Prostate gland (tissue), 2 donors: ENCODE results near the gene PDE10A. TPM values are rescaled to one million over a fixed set of nuclear protein-coding genes. Genes with fewer than 3 reads are reported as not detected.
A peak's percentile ranks its signal among the peaks of the same experiment; 100 is the strongest.

ENCODE experiments used
- DNase-seq: peaks from one replicate; pipeline ENCODE4 v3.0.0-alpha.2; 2019; ENCODE audit warnings: low spot score
- H3K27ac ChIP-seq, 2 donors: fragments of 200-600 bp; sonication (generic); 2 replicates each; pipeline ENCODE4 v1.5.1; 2017 to 2019
- H3K27me3 ChIP-seq: fragments of 200-600 bp; sonication (generic); replicated peaks from 2 replicates; pipeline ENCODE4 v1.5.1; 2019; ENCODE audit not compliant: insufficient read depth
- H3K36me3 ChIP-seq, 2 donors: fragments of 200-600 bp; sonication (generic); 1 replicate in 1 of 2; 2 replicates in 1 of 2; pipeline versions ENCODE4 v1.5.1 to v1.8.1; 2017 to 2019
- H3K4me1 ChIP-seq: fragments of 200-600 bp; sonication (generic); replicated peaks from 2 replicates; pipeline ENCODE4 v1.5.1; 2019
- H3K4me3 ChIP-seq, 2 donors: fragments of 200-600 bp; sonication (generic); 2 replicates each; pipeline ENCODE4 v1.5.1; 2017 to 2019
- H3K9me3 ChIP-seq: fragments of 200-600 bp; sonication (generic); 2 replicates; pipeline ENCODE4 v1.5.1; 2017
- CTCF ChIP-seq, 4 experiments: fragments of 200-600 bp in 2 of 4; fragments of 450-650 bp in 2 of 4; sonication (generic) in 2 of 4; IDR thresholded peaks; 1 replicate in 3 of 4; 2 replicates in 1 of 4; pipeline ENCODE4 v1.5.1; 2016 to 2019; ENCODE audit warnings: antibody characterized with exemption in 4 of 4, mild to moderate bottlenecking in 2 of 4, moderate library complexity in 2 of 4
- POLR2A ChIP-seq: fragments of 450-650 bp; IDR thresholded peaks from one replicate; pipeline ENCODE4 v1.6.1; 2016; ENCODE audit warnings: antibody characterized with exemption, mild to moderate bottlenecking
- POLR2AphosphoS5 ChIP-seq: sonication (generic); formaldehyde crosslinking; IDR thresholded peaks from one replicate; pipeline ENCODE4 v1.6.1; 2017; ENCODE audit warnings: antibody characterized with exemption
- WGBS: methylation state at CpG from one replicate; pipeline ENCODE4 v1.1.5; 2018; 5-methylcytosine and 5-hydroxymethylcytosine counted together
- intact Hi-C: fragments of 100-400 bp; cut with DNase I; formaldehyde crosslinking; loops from one replicate; pipeline ENCODE4 v1.14.2; 2022
- total RNA-seq, 2 donors: library from RNA; depleted of rRNA; stranded (reverse); fragments of >200 nt; gene quantifications; one replicate each; pipeline ENCODE4 v1.1.0, GENCODE V29; 2016

The PDE10A gene
- total RNA-seq, 2 donors from 2014 or later: 9.6 to 13.5 TPM

GRCh38 chr6:165439928-165440554 lies 223.0 kb downstream of the PDE10A start:
- H3K9me3 ChIP-seq: no peaks in the 10 kb centered on the region
- no peaks in the 10 kb centered on the region for H3K36me3 ChIP-seq
- no peak for DNase-seq
- intact Hi-C loops: no loop called here
- no peak overlapping the region for H3K27ac ChIP-seq
- no peak for TF ChIP-seq POLR2A
- TF ChIP-seq CTCF (IDR thresholded peaks at IDR 0.05): peak; percentile 11 to 70 (median 65)
- TF ChIP-seq POLR2AphosphoS5: peak; percentile 20
- H3K4me3 ChIP-seq: no peak overlapping the region
- H3K4me1 ChIP-seq: no peaks in the 10 kb centered on the region
- no peaks in the 10 kb centered on the region for H3K27me3 ChIP-seq
- 42% methylated on average over 4 of the region's 4 CpGs for WGBS

GRCh38 chr6:165426892-165427291 lies 236.1 kb downstream of the PDE10A start:
- DNase-seq: no peak
- WGBS: 80% methylated on average over 2 of the region's 2 CpGs
- TF ChIP-seq POLR2A: no peak
- TF ChIP-seq CTCF (IDR thresholded peaks at IDR 0.05): no peak
- no peak for TF ChIP-seq POLR2AphosphoS5
- intact Hi-C loops: no loop called here
- no peaks in the 10 kb centered on the region for H3K36me3 ChIP-seq
- H3K27ac ChIP-seq: no peak overlapping the region
- no peaks in the 10 kb centered on the region for H3K27me3 ChIP-seq
- H3K4me3 ChIP-seq: no peak overlapping the region
- H3K9me3 ChIP-seq: no peaks in the 10 kb centered on the region
- H3K4me1 ChIP-seq: no peaks in the 10 kb centered on the region

GRCh38 chr6:165422192-165422591 lies 240.8 kb downstream of the PDE10A start:
- H3K27ac ChIP-seq: no peak overlapping the region
- H3K4me1 ChIP-seq: no peaks in the 10 kb centered on the region
- no peak for DNase-seq
- H3K36me3 ChIP-seq: no peaks in the 10 kb centered on the region
- 97% methylated on average over 11 of the region's 11 CpGs for WGBS
- no peak for TF ChIP-seq POLR2AphosphoS5
- no peak for TF ChIP-seq POLR2A
- no peak for TF ChIP-seq CTCF (IDR thresholded peaks at IDR 0.05)
- H3K9me3 ChIP-seq: no peaks in the 10 kb centered on the region
- H3K4me3 ChIP-seq: no peak overlapping the region
- no peaks in the 10 kb centered on the region for H3K27me3 ChIP-seq
- intact Hi-C loops: no loop called here

GRCh38 chr6:165417278-165417865 lies 245.7 kb downstream of the PDE10A start:
- Histone ChIP-seq H3K27me3 (no peaks in the 10 kb centered on the region), H3K4me1 (no peaks in the 10 kb centered on the region), H3K36me3 (no peaks in the 10 kb centered on the region), H3K27ac (no peak overlapping the region), H3K9me3 (no peaks in the 10 kb centered on the region), H3K4me3 (no peak overlapping the region)
- DNase-seq: no peak
- WGBS: 57% methylated on average over 6 of the region's 6 CpGs
- intact Hi-C loops: no loop called here
- TF ChIP-seq POLR2AphosphoS5: no peak
- TF ChIP-seq POLR2A: no peak

GRCh38 chr6:165404697-165405096 lies 258.3 kb downstream of the PDE10A start:
- H3K9me3 ChIP-seq: no peaks in the 10 kb centered on the region
- H3K36me3 ChIP-seq: no peaks in the 10 kb centered on the region
- no peaks in the 10 kb centered on the region for H3K27me3 ChIP-seq
- 45% methylated on average over 2 of the region's 2 CpGs for WGBS
- DNase-seq: no peak
- H3K4me1 ChIP-seq: no peaks in the 10 kb centered on the region
- H3K4me3 ChIP-seq: no peak overlapping the region
- intact Hi-C loops: no loop called here
- TF ChIP-seq POLR2A (no peak), POLR2AphosphoS5 (no peak), CTCF (IDR thresholded peaks at IDR 0.05) (no peak)
- H3K27ac ChIP-seq: no peak overlapping the region
